ENCODE measurements around the gene RPRD2. TPM values are rescaled to one million over a fixed set of nuclear protein-coding genes. Genes with fewer than 3 reads are reported as not detected.

RPRD2 gene
- total and polyA plus RNA-seq, 2 donors (not counting 1 experiment from before 2014, with no cell fraction given), result 16.6 to 49.1 TPM

GRCh38 chr1:150498342-150498741, 134.4 kb downstream of the RPRD2 start:
- CTCF ChIA-PET, result interaction anchor here (1.3 kb wide), 1 partner anchor 35 kb away, joined by 5 read pairs; no protein-coding TSS in a partner anchor
- no peak overlapping the region for H3K4me3 ChIP-seq (ENCODE audit: control extremely low read depth in 1 of 5, extremely low read depth in 1 of 5, insufficient read depth in 1 of 5, low read depth in 2 of 5, low read length in 4 of 5)
- no peak overlapping the region for H3K27ac Mint-ChIP-seq

GRCh38 chr1:150505431-150505830, 141.5 kb downstream of the RPRD2 start:
- Mint-ChIP-seq H3K4me3 (no peak overlapping the region), H3K9me3 (ENCODE audit: insufficient read depth) (no peaks in the 10 kb centered on the region), H3K27me3 (no peaks in the 10 kb centered on the region), H3K27ac (no peak overlapping the region), H3K4me1 (no peaks in the 10 kb centered on the region)
- TF ChIP-seq EZH2 (IDR thresholded peaks at IDR 0.05; ENCODE audit: borderline replicate concordance, insufficient read depth, low read depth, low read length, poor library complexity, severe bottlenecking) (no peak), CTCF (IDR thresholded peaks at IDR 0.05) (no peak)
- no peak for DNase-seq
- Histone ChIP-seq H3K9ac (ENCODE audit: low read length) (no peak overlapping the region), H3K4me1 (ENCODE audit: control insufficient read depth in 2 of 2, insufficient read depth in 2 of 2, low read length in 2 of 2) (no peaks in the 10 kb centered on the region), H2AFZ (ENCODE audit: insufficient read depth, low read depth, low read length, poor library complexity, severe bottlenecking) (no peak overlapping the region), H3K9me3 (ENCODE audit: control extremely low read depth in 1 of 3, control insufficient read depth in 2 of 3, insufficient read depth in 1 of 3, low read length in 2 of 3) (no peaks in the 10 kb centered on the region), H3K4me2 (replicated peaks; ENCODE audit: low read depth, low read length, poor library complexity, severe bottlenecking) (no peak overlapping the region), H3K79me2 (ENCODE audit: control insufficient read depth, insufficient read depth, low read length) (no peaks in the 10 kb centered on the region), H3K4me3 (ENCODE audit: control extremely low read depth in 1 of 5, extremely low read depth in 1 of 5, insufficient read depth in 1 of 5, low read depth in 2 of 5, low read length in 4 of 5) (no peak overlapping the region), H4K20me1 (ENCODE audit: control insufficient read depth, insufficient read depth, low read length, poor library complexity, severe bottlenecking) (no peaks in the 10 kb centered on the region), H3K27me3 (replicated peaks in 1 of 4; ENCODE audit: control extremely low read depth in 1 of 4, control insufficient read depth in 3 of 4, insufficient read depth in 4 of 4, low read length in 3 of 4) (no peaks in the 10 kb centered on the region), H3K36me3 (replicated peaks in 1 of 2; ENCODE audit: control extremely low read depth in 1 of 2, control insufficient read depth in 1 of 2, extremely low read depth in 1 of 2, insufficient read depth in 2 of 2, low read length in 1 of 2) (peaks cover 8 to 39% of the 10 kb centered on the region in 2 experiments), H3K27ac (ENCODE audit: low read length in 2 of 2) (no peak overlapping the region)
- CTCF ChIA-PET, result no interaction called here
- intact Hi-C loops (cut with micrococcal nuclease), result no loop called here
- POLR2A ChIA-PET, result interaction anchor here (0.6 kb wide), 1 partner anchor 100 kb away, joined by 3 read pairs; no protein-coding TSS in a partner anchor
- 96% methylated on average over 4 of the region's 6 CpGs for WGBS (ENCODE audit: insufficient coverage)
- ATAC-seq (ENCODE audit: low read depth), result no peak

More at GRCh38 chr1:150498342-150498741, 134.4 kb downstream of the RPRD2 start:
- Mint-ChIP-seq H3K9me3 (ENCODE audit: insufficient read depth) (no peaks in the 10 kb centered on the region), H3K4me1 (no peaks in the 10 kb centered on the region), H3K4me3 (no peak overlapping the region), H3K27me3 (no peaks in the 10 kb centered on the region)
- H3K36me3 ChIP-seq (replicated peaks in 1 of 2; ENCODE audit: control extremely low read depth in 1 of 2, control insufficient read depth in 1 of 2, extremely low read depth in 1 of 2, insufficient read depth in 2 of 2, low read length in 1 of 2), result peaks cover 2 to 41% of the 10 kb centered on the region in 2 experiments
- H3K9me3 ChIP-seq (ENCODE audit: control extremely low read depth in 1 of 3, control insufficient read depth in 2 of 3, insufficient read depth in 1 of 3, low read length in 2 of 3), result no peaks in the 10 kb centered on the region
- ATAC-seq (ENCODE audit: low read depth), result no peak
- TF ChIP-seq CTCF (IDR thresholded peaks at IDR 0.05) (no peak), EZH2 (IDR thresholded peaks at IDR 0.05; ENCODE audit: borderline replicate concordance, insufficient read depth, low read depth, low read length, poor library complexity, severe bottlenecking) (no peak)
- no peaks in the 10 kb centered on the region for H3K27me3 ChIP-seq (replicated peaks in 1 of 4; ENCODE audit: control extremely low read depth in 1 of 4, control insufficient read depth in 3 of 4, insufficient read depth in 4 of 4, low read length in 3 of 4)
- H3K9ac ChIP-seq (ENCODE audit: low read length), result no peak overlapping the region
- no peak overlapping the region for H3K27ac ChIP-seq (ENCODE audit: low read length in 2 of 2)
- H3K4me2 ChIP-seq (replicated peaks; ENCODE audit: low read depth, low read length, poor library complexity, severe bottlenecking), result no peak overlapping the region
- intact Hi-C loops (cut with micrococcal nuclease), result no loop called here
- H2AFZ ChIP-seq (ENCODE audit: insufficient read depth, low read depth, low read length, poor library complexity, severe bottlenecking), result no peak overlapping the region
- no peaks in the 10 kb centered on the region for H3K79me2 ChIP-seq (ENCODE audit: control insufficient read depth, insufficient read depth, low read length)
- 98% methylated on average over 10 of the region's 10 CpGs for WGBS (ENCODE audit: insufficient coverage)
- H4K20me1 ChIP-seq (ENCODE audit: control insufficient read depth, insufficient read depth, low read length, poor library complexity, severe bottlenecking), result no peaks in the 10 kb centered on the region
- H3K4me1 ChIP-seq (ENCODE audit: control insufficient read depth in 2 of 2, insufficient read depth in 2 of 2, low read length in 2 of 2), result no peaks in the 10 kb centered on the region
- POLR2A ChIA-PET, result interaction anchor here (1.3 to 1.8 kb wide), 2 partner anchors 9 to 11 kb away, joined by 3 to 4 read pairs; partner anchors contain the start of gene TARS2
- no peak for DNase-seq
